Activated naive CD8-positive, alpha-beta T cell (primary cell): ENCODE data around the gene UPK3B.
"Not testable (repeated sequence)": the region's sequence is repeated elsewhere in the genome, so short reads cannot be mapped to it uniquely, and the experiment has no call there.

Source experiments
- H3K27ac Mint-ChIP-seq: one replicate; pipeline ENCODE4 v1.8.0; 2021; ENCODE audit warnings: mixed read lengths
- H3K27me3 Mint-ChIP-seq: one replicate; pipeline ENCODE4 v1.8.0; 2021; ENCODE audit warnings: mixed read lengths
- H3K36me3 Mint-ChIP-seq: one replicate; pipeline ENCODE4 v1.8.0; 2021; ENCODE audit warnings: mixed read lengths
- H3K4me1 Mint-ChIP-seq: one replicate; pipeline ENCODE4 v1.8.0; 2021; ENCODE audit warnings: low read depth, mixed read lengths
- H3K4me3 Mint-ChIP-seq: one replicate; pipeline ENCODE4 v1.8.0; 2021; ENCODE audit warnings: mild to moderate bottlenecking, mixed read lengths
- H3K9me3 Mint-ChIP-seq: one replicate; pipeline ENCODE4 v1.8.0; 2021; ENCODE audit warnings: low read depth, mixed read lengths

UPK3B gene

GRCh38 chr7:76526183-76526582 lies 15.8 kb downstream of the UPK3B start:
- H3K27me3 Mint-ChIP-seq, H3K9me3 Mint-ChIP-seq, H3K4me3 Mint-ChIP-seq, H3K27ac Mint-ChIP-seq, H3K36me3 Mint-ChIP-seq, H3K4me1 Mint-ChIP-seq: not testable (repeated sequence)

- H3K9me3 Mint-ChIP-seq, H3K4me1 Mint-ChIP-seq, H3K27me3 Mint-ChIP-seq, H3K4me3 Mint-ChIP-seq, H3K27ac Mint-ChIP-seq, H3K36me3 Mint-ChIP-seq: not testable (repeated sequence)
These were observed 21.3 kb downstream of the UPK3B start for GRCh38 chr7:76531643-76532042.

GRCh38 chr7:76543197-76543596 lies 32.8 kb downstream of the UPK3B start, which contains the start of gene SPDYE16:
Gene SPDYE16 (minus strand): TSS chr7:76543297. CDS start chr7:76541459, 1,838 bp downstream.
- not testable (repeated sequence) for H3K27ac Mint-ChIP-seq, H3K4me3 Mint-ChIP-seq, H3K36me3 Mint-ChIP-seq

DNA sequence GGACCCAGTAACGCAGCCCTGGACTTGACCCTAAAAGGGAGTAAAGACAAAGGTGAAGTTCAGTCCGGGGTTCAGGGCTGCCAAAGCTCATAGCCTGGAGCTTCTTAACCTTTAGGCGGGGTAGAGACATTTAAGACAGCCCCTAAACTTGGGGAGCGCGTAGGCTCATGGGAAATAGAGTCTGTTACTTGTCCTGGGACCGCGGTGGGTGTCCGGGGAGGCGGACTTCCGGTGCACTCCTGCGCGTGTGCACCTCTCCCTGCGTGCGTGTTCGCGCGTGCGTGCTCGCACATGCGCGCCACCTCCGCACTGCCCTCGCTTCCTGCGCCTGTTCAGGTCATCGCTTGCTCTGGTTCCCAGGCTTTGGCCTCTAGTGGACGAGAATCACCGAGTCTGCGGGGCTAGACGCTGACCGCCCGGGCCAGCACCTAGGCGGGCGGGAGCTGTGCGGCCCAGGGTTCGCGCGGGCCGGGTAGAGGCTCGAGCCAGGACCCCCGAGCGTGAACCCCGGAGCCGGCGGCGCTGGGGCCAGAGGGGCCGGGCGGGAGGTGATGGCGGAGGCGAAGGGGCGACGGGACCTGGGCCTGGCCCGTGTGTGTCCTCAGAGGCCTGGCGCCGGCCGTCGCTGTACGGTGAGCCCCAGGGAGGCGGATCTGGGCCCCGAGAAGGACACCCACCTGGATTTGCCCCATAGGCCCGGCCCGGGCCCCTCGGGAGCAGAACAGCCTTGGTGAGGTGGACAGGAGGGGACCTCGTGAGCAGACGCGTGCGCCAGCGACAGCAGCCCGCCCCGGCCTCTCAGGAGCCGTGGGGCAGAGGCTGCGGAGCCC lies 38.9 kb downstream of the UPK3B start:
- H3K27me3 Mint-ChIP-seq, H3K9me3 Mint-ChIP-seq, H3K36me3 Mint-ChIP-seq: not testable (repeated sequence)
- H3K4me1 Mint-ChIP-seq = peaks cover 20% of the 10 kb centered on the region
- H3K4me3 Mint-ChIP-seq = peak overlapping the region; percentile 92
- H3K27ac Mint-ChIP-seq = peak overlapping the region; percentile 90

More at GRCh38 chr7:76543197-76543596, 32.8 kb downstream of the UPK3B start, which contains the start of gene SPDYE16:
- H3K4me1 Mint-ChIP-seq, H3K9me3 Mint-ChIP-seq, H3K27me3 Mint-ChIP-seq: not testable (repeated sequence)

- H3K36me3 Mint-ChIP-seq, H3K9me3 Mint-ChIP-seq, H3K27me3 Mint-ChIP-seq: not testable (repeated sequence)
- peaks cover 22% of the 10 kb centered on the region for H3K4me1 Mint-ChIP-seq
- peak overlapping the region; percentile 46 for H3K27ac Mint-ChIP-seq
- H3K4me3 Mint-ChIP-seq = peak overlapping the region; percentile 92
These were observed 39.5 kb downstream of the UPK3B start for GRCh38 chr7:76549855-76550248.

DNA sequence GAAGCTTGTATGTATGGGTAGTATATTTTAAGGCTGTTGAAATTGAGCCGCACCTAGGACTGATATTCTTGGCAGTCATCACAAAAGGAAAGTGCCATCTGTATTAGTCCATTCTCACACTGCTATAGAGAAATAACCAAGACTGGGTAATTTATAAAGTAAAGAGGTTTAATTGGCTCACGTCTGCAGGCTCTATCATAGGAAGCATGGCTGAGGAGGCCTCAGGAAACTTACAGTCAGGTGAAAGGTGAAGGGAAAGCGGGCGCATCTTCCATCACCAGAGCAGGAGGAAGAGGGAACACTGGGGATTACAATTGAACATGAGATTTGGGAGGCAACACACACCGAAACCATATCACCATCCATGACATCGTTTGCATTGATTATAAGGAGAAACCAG lies 41.6 kb downstream of the UPK3B start:
- H3K27me3 Mint-ChIP-seq, H3K27ac Mint-ChIP-seq, H3K36me3 Mint-ChIP-seq, H3K9me3 Mint-ChIP-seq: not testable (repeated sequence)
- peaks cover 32% of the 10 kb centered on the region for H3K4me1 Mint-ChIP-seq
- H3K4me3 Mint-ChIP-seq = peak overlapping the region; percentile 58

DNA sequence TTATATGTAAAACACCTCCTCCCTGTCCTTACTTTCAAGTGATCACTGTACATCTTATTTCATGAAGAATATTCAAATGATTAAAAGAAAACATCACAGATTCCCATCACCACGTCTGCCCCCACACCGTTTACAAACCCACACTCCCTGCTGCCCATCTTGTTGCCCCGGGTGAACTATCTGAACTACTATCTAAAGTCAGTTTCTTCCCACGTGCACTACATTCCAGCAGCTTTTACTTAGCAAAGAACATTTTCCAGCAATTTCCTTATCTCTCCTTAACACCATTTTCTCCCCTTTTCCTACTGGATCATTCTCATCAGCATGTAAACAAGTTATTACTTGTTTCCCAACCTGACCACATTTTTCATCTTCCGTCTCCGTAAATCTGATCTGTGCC lies 49.3 kb downstream of the UPK3B start:
- peaks cover 41% of the 10 kb centered on the region for H3K4me1 Mint-ChIP-seq
- not testable (repeated sequence) for H3K27me3 Mint-ChIP-seq, H3K27ac Mint-ChIP-seq, H3K36me3 Mint-ChIP-seq, H3K4me3 Mint-ChIP-seq, H3K9me3 Mint-ChIP-seq

DNA sequence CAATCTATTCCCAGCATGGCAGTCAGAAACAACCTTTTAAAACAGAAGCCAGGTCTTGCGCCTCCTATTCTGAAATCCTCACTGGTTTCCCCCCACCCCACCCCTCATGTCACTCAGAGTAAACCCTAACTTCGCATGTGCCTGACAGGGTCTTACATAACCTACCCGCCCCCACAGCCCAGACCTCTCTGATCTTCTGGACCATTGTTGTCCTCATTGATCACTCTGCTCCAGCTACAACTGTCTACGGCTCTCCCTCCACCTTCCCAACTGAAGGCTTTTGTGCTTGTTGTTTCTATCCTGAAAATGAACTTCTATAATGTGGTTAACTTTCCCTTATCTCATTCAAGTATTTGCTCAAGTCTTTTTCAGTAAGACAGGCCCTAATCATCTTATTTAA lies 49.8 kb downstream of the UPK3B start:
- H3K9me3 Mint-ChIP-seq, H3K27me3 Mint-ChIP-seq, H3K4me3 Mint-ChIP-seq, H3K36me3 Mint-ChIP-seq, H3K27ac Mint-ChIP-seq: not testable (repeated sequence)
- peaks cover 39% of the 10 kb centered on the region for H3K4me1 Mint-ChIP-seq

DNA sequence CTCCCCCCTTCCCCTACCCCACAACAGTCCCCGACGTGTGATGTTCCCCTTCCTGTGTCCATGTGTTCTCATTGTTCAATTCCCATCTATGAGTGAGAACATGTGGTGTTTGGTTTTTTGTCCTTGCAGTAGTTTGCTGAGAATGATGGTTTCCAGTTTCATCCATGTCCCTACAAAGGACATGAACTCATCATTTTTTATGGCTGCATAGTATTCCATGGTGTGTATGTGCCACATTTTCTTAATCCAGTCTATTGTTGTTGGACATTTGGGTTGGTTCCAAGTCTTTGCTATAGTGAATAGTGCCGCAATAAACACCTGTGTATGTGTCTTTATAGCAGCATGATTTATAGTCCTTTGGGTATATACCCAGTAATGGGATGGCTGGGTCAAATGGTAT lies 51.0 kb downstream of the UPK3B start:
- not testable (repeated sequence) for H3K36me3 Mint-ChIP-seq, H3K4me3 Mint-ChIP-seq, H3K9me3 Mint-ChIP-seq, H3K27me3 Mint-ChIP-seq, H3K27ac Mint-ChIP-seq
- peaks cover 38% of the 10 kb centered on the region for H3K4me1 Mint-ChIP-seq

DNA sequence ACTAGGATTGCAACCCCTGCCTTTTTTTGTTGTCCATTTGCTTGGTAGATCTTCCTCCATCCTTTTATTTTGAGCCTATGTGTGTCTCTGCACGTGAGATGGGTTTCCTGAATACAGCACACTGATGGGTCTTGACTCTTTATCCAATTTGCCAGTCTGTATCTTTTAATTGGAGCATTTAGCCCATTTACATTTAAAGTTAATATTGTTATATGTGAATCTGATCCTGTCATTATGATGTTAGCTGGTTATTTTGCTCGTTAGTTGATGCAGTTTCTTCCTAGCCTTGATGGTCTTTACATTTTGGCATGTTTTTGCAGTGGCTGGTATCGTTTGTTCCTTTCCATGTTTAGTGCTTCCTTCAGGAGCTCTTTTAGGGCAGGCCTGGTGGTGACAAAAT lies 54.6 kb downstream of the UPK3B start:
- not testable (repeated sequence) for H3K4me3 Mint-ChIP-seq, H3K27ac Mint-ChIP-seq, H3K36me3 Mint-ChIP-seq, H3K27me3 Mint-ChIP-seq, H3K9me3 Mint-ChIP-seq
- peaks cover 23% of the 10 kb centered on the region for H3K4me1 Mint-ChIP-seq
